Smooth muscle cell (in vitro differentiated cells): ENCODE measurements around the gene UBE2L3. TPM values are rescaled to one million over a fixed set of nuclear protein-coding genes. Genes with fewer than 3 reads are reported as not detected.

Experiments used
- DNase-seq: peaks from one replicate; lab custom pipeline; 2025; ENCODE audit not compliant: unreplicated experiment; lab: John Stamatoyannopoulos, UW
- H2AFZ ChIP-seq: fragments of 200-600 bp; sonication (generic); 2 replicates; pipeline ENCODE4 v1.6.0; 2016; ENCODE audit warnings: antibody characterized with exemption, low read depth, mild to moderate bottlenecking
- H3F3A ChIP-seq: fragments of 200-600 bp; sonication (generic); 2 replicates; pipeline ENCODE4 v1.6.0; 2017; ENCODE audit warnings: antibody characterized with exemption, low read depth
- H3K27ac ChIP-seq: fragments of 200-600 bp; sonication (generic); 2 replicates; pipeline ENCODE4 v1.5.1; 2016; ENCODE audit warnings: low read depth, mild to moderate bottlenecking
- H3K27me3 ChIP-seq: fragments of 200-600 bp; sonication (generic); 2 replicates; pipeline ENCODE4 v1.6.1; 2016; ENCODE audit warnings: low read depth, mild to moderate bottlenecking
- H3K36me3 ChIP-seq: fragments of 200-600 bp; sonication (generic); 2 replicates; pipeline ENCODE4 v1.5.1; 2016; ENCODE audit warnings: low read depth
- H3K4me1 ChIP-seq: fragments of 200-600 bp; sonication (generic); 2 replicates; pipeline ENCODE4 v1.5.1; 2016; ENCODE audit warnings: low read depth
- H3K4me2 ChIP-seq: fragments of 200-600 bp; sonication (generic); 2 replicates; pipeline ENCODE4 v1.6.0; 2016; ENCODE audit warnings: mild to moderate bottlenecking
- H3K4me3 ChIP-seq: fragments of 200-600 bp; sonication (generic); 2 replicates; pipeline ENCODE4 v1.5.1; 2016; ENCODE audit warnings: mild to moderate bottlenecking
- H3K79me2 ChIP-seq: fragments of 200-600 bp; sonication (generic); 2 replicates; pipeline ENCODE4 v1.6.0; 2016; ENCODE audit warnings: low read depth, mild to moderate bottlenecking
- H3K9ac ChIP-seq: fragments of 200-600 bp; sonication (generic); 2 replicates; pipeline ENCODE4 v1.6.0; 2016; ENCODE audit warnings: low read depth
- H3K9me3 ChIP-seq: fragments of 200-600 bp; sonication (generic); replicated peaks from 2 replicates; pipeline ENCODE4 v1.5.1; 2016; ENCODE audit warnings: low read depth
- H4K20me1 ChIP-seq: fragments of 200-600 bp; sonication (generic); 2 replicates; pipeline ENCODE4 v1.6.0; 2016; ENCODE audit warnings: low read depth
- CTCF ChIP-seq: fragments of 200-600 bp; sonication (generic); IDR thresholded peaks from 2 replicates; pipeline ENCODE4 v1.5.1; 2017; ENCODE audit warnings: borderline replicate concordance, mild to moderate bottlenecking, antibody characterized with exemption; ENCODE audit not compliant: insufficient read depth, poor library complexity, severe bottlenecking
- WGBS: methylation state at CpG from one replicate; pipeline ENCODE4 v1.1.7; 2016; ENCODE audit warnings: low lambda C conversion rate; 5-methylcytosine and 5-hydroxymethylcytosine counted together
- microRNA counts: library from miRNA; unstranded; fragments of <30 nt; microRNA quantifications from one replicate; lab custom pipeline; 2016
- microRNA-seq: library from miRNA; unstranded; fragments of <30 nt; microRNA quantifications from one replicate; pipeline ENCODE4, GENCODE V29; 2016; ENCODE audit warnings: borderline number of aligned reads
- polyA plus RNA-seq: library from polyadenylated mRNA; unstranded; fragments of >200 nt; fragmentation: Nextera tagmentation; extraction: Ambion mirVana; gene quantifications from 2 replicates; pipeline ENCODE4 v1.2.1, GENCODE V29; 2016
- small RNA-seq: library from RNA; depleted of rRNA; stranded (forward); fragments of <200 nt; gene quantifications from one replicate; pipeline ENCODE3, GENCODE V24; 2014
- total RNA-seq: library from RNA; depleted of rRNA; stranded (reverse); fragments of >200 nt; gene quantifications from 2 replicates; pipeline ENCODE4 v1.2.3, GENCODE V29; 2014

The UBE2L3 gene
- total and polyA plus RNA-seq, 2 experiments from 2014 or later = 65.4 to 89.3 TPM

- TF ChIP-seq CTCF = no peak
- no peak for DNase-seq
- Histone ChIP-seq H3K9ac (peak overlapping the region; percentile 93), H3K79me2 (peaks cover 10% of the 10 kb centered on the region), H2AFZ (no peak overlapping the region), H3K4me3 (peak overlapping the region; percentile 96), H3K9me3 (no peaks in the 10 kb centered on the region), H3F3A (no peaks in the 10 kb centered on the region), H3K27me3 (no peaks in the 10 kb centered on the region), H3K27ac (no peak overlapping the region), H3K4me1 (peaks cover 5% of the 10 kb centered on the region), H3K4me2 (peak overlapping the region; percentile 95), H4K20me1 (peaks cover 4% of the 10 kb centered on the region), H3K36me3 (no peaks in the 10 kb centered on the region)
- 71% methylated on average over 16 of the region's 16 CpGs for WGBS
These were observed 99.3 kb downstream of the UBE2L3 start for GRCh38 chr22:21666786-21667185.

GRCh38 chr22:21669026-21669425, 101.5 kb downstream of the UBE2L3 start:
- Histone ChIP-seq H3K79me2 (peaks cover 10% of the 10 kb centered on the region), H3K9me3 (no peaks in the 10 kb centered on the region), H3K27me3 (no peaks in the 10 kb centered on the region), H2AFZ (no peak overlapping the region), H3K4me3 (no peak overlapping the region), H3K27ac (no peak overlapping the region), H4K20me1 (peaks cover 4% of the 10 kb centered on the region), H3K9ac (no peak overlapping the region), H3K4me2 (no peak overlapping the region), H3K36me3 (no peaks in the 10 kb centered on the region), H3F3A (no peaks in the 10 kb centered on the region), H3K4me1 (peaks cover 5% of the 10 kb centered on the region)
- no peak for TF ChIP-seq CTCF
- 87% methylated on average over 9 of the region's 9 CpGs for WGBS
- no peak for DNase-seq

- H3K27me3 ChIP-seq = no peaks in the 10 kb centered on the region
- H3K4me1 ChIP-seq = no peaks in the 10 kb centered on the region
- H3K4me2 ChIP-seq = no peak overlapping the region
- peaks cover 4% of the 10 kb centered on the region for H4K20me1 ChIP-seq
- no peak for TF ChIP-seq CTCF
- H3K9me3 ChIP-seq = no peaks in the 10 kb centered on the region
- no peak overlapping the region for H3K4me3 ChIP-seq
- H2AFZ ChIP-seq = no peak overlapping the region
- H3F3A ChIP-seq = no peaks in the 10 kb centered on the region
- H3K27ac ChIP-seq = no peak overlapping the region
- DNase-seq = no peak
- H3K36me3 ChIP-seq = no peaks in the 10 kb centered on the region
- no peak overlapping the region for H3K9ac ChIP-seq
- 98% methylated on average over 6 of the region's 6 CpGs for WGBS
- H3K79me2 ChIP-seq = peaks cover 4% of the 10 kb centered on the region
These were observed 104.7 kb downstream of the UBE2L3 start for GRCh38 chr22:21672107-21672629.

MicroRNAs encoded within 50 kb of the gene (microRNA counts, 767-probe panel; counts per million panel counts)
- 1,794 counts per million, percentile 5 among the panel's probes with 10 or more counts for microRNA hsa-miR-130b-3p (lab: Ali Mortazavi, UCI)
- microRNA hsa-miR-301b (lab: Ali Mortazavi, UCI) = 183 counts per million

Small RNAs within 50 kb of the gene (microRNA-seq; reads per million reads assigned to microRNA genes)
- 2,136 reads per million, percentile 84 among the genes with 10 or more reads in this experiment for gene MIR130B
- 25.1 reads per million, percentile 33 among the genes with 10 or more reads in this experiment for gene MIR301B

Small RNAs within 50 kb of the gene (small RNA-seq; reads per million reads assigned to genes)
- 36.1 reads per million, percentile 94 among the genes with 10 or more reads in this experiment for gene MIR301B
- gene RF00492 = not detected
- gene RN7SKP221 = not detected

Other genes with a start within 250 kb of the UBE2L3 start
- gene RIMBP3B, start 184.0 kb upstream of the UBE2L3 start, total RNA-seq = not detected in 2 replicates
- gene RIMBP3B, start 184.0 kb upstream of the UBE2L3 start, polyA plus RNA-seq = 0.02 and 0.24 TPM in 2 replicates
- 8.5 and 9.5 TPM in 2 replicates for gene HIC2, start 150.3 kb upstream of the UBE2L3 start, total RNA-seq
- 4.8 and 7.5 TPM in 2 replicates for gene HIC2, start 150.3 kb upstream of the UBE2L3 start, polyA plus RNA-seq
- gene TMEM191C, start 100.3 kb upstream of the UBE2L3 start, total RNA-seq = 0.40 and 3.2 TPM in 2 replicates
- 1.4 and 6.0 TPM in 2 replicates for gene TMEM191C, start 100.3 kb upstream of the UBE2L3 start, polyA plus RNA-seq
- gene RIMBP3C, start 16.3 kb upstream of the UBE2L3 start, total RNA-seq = 0.45 and 0.63 TPM in 2 replicates
- 0.11 and 0.17 TPM in 2 replicates for gene RIMBP3C, start 16.3 kb upstream of the UBE2L3 start, polyA plus RNA-seq
- gene YDJC, start 62.3 kb downstream of the UBE2L3 start, total RNA-seq = 12.0 and 19.3 TPM in 2 replicates
- gene YDJC, start 62.3 kb downstream of the UBE2L3 start, polyA plus RNA-seq = 15.2 and 17.2 TPM in 2 replicates
- gene CCDC116, start 65.0 kb downstream of the UBE2L3 start, total RNA-seq = 0.40 and 1.8 TPM in 2 replicates
- not detected in 2 replicates for gene CCDC116, start 65.0 kb downstream of the UBE2L3 start, polyA plus RNA-seq
- gene SDF2L1, start 74.6 kb downstream of the UBE2L3 start, total RNA-seq = 13.3 and 24.9 TPM in 2 replicates
- gene SDF2L1, start 74.6 kb downstream of the UBE2L3 start, polyA plus RNA-seq = 80.1 and 102 TPM in 2 replicates
- 16.3 and 19.2 TPM in 2 replicates for gene PPIL2, start 98.3 kb downstream of the UBE2L3 start, total RNA-seq
- 23.7 and 29.6 TPM in 2 replicates for gene PPIL2, start 98.3 kb downstream of the UBE2L3 start, polyA plus RNA-seq
- 1.2 and 1.8 TPM in 2 replicates for gene YPEL1, start 168.1 kb downstream of the UBE2L3 start, total RNA-seq
- gene YPEL1, start 168.1 kb downstream of the UBE2L3 start, polyA plus RNA-seq = 4.1 TPM in 2 replicates